HG03342 (cell line): ENCODE measurements around the gene LRPAP1.
"Not testable (repeated sequence)": the region's sequence is repeated elsewhere in the genome, so short reads cannot be mapped to it uniquely, and the experiment has no call there.

Experiments used
- ATAC-seq: cut with Tn5 transposase; IDR thresholded peaks from one replicate; pipeline ENCODE4 v1.9.1; 2021; ENCODE audit warnings: mild to moderate bottlenecking, moderate library complexity; ENCODE audit not compliant: unreplicated experiment

Gene LRPAP1, protein sequence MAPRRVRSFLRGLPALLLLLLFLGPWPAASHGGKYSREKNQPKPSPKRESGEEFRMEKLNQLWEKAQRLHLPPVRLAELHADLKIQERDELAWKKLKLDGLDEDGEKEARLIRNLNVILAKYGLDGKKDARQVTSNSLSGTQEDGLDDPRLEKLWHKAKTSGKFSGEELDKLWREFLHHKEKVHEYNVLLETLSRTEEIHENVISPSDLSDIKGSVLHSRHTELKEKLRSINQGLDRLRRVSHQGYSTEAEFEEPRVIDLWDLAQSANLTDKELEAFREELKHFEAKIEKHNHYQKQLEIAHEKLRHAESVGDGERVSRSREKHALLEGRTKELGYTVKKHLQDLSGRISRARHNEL

DNA sequence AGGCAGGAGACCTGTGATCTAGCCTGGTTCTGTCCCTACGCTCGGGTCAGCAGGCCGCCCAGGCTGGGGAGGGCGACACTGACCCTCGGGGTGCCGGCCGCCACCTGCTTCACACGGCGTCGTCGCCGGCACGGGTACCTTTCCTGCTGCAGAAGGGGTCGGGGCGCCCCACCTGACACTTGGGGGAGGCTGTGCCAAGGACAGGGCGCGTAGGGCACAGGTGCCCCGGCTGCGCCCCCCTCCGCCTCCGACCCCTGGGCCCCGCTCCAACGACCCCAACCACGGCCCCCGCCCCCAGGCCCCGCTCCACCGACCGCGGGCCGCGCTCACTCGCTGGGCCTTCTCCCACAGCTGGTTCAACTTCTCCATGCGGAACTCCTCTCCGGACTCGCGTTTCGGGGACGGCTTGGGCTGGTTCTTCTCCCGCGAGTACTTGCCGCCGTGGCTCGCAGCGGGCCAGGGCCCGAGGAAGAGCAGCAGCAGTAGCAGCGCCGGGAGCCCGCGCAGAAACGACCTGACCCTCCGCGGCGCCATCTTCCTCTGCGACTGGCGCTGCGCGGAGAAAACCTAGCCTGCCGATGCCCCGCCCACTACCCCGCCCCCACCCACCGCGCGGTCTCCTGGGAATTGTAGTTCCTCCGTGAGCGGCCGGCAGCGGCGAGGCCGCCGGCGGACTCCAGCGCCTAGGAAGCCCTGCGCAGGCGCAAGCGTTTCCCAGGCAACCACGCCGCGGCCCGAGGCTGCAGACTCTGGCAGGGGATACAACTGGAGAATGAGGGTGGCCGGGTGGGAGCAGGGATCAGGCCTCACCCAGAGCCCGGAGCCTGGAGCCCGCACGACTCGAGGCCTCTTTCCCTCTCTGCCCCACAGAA lies at the start of gene LRPAP1:
Gene LRPAP1, minus strand, starts transcription at position 544 of the 872 bp plus-strand sequence. Its CDS starts 10 bp downstream, at position 534.
- ATAC-seq = peak; percentile 88

DNA sequence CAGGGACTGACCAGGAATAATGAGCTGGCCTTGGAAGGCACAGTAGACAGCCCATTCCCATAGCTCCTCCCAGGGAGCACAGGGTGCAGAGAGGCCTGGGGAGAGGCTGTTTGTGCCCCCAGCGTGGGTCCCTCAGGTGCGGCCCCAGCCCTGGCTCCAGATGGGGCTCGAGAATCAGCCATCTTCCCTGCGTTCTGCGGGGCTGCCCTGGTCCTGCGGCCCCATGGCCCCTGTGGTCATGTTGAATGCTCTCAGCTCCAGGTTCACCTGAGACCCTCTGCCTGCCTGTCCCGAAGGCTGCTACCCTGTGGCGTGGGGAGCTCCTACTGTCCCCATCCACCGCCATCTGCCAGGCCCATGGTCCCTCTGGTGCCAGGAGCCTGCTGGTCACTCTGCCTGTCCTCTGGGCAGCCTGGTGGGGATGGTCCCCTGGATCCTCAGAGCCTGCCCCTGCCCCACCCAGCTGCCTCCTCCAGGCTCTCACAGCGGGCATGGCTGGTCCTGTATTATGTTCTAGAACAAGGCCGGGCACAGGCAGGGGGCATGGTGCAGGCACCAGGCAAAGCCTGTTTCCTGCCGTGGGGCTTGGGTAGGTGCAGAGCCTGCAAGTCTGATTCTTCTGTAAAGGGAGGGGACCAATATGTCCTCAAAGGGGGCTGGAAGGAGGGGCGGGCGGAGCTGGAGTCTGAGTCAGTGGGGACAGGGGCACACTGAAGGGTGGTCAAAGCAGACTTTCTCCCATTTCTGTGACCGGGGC lies 49.3 kb upstream of the LRPAP1 start:
- not testable (repeated sequence) for ATAC-seq

DNA sequence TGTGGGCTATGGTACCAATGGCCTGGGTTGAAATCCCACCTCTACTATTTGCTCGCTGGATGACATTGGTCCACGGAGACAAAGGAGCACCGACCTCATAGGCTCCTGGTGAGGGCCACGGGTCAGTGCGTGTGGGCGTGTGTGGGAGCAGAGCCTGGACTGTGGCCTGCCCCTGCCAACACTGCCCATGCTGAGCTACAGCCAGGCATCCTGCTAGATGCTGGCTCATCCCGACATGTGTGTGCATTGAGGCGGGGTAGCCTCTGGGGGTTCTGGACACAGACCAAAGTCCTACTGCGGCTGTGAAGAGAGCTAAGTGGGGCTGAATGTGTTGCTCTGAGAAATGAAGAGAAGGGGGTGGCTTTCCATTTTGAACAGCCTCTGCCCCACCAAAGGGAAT lies 48.6 kb upstream of the LRPAP1 start:
- ATAC-seq = not testable (repeated sequence)

DNA sequence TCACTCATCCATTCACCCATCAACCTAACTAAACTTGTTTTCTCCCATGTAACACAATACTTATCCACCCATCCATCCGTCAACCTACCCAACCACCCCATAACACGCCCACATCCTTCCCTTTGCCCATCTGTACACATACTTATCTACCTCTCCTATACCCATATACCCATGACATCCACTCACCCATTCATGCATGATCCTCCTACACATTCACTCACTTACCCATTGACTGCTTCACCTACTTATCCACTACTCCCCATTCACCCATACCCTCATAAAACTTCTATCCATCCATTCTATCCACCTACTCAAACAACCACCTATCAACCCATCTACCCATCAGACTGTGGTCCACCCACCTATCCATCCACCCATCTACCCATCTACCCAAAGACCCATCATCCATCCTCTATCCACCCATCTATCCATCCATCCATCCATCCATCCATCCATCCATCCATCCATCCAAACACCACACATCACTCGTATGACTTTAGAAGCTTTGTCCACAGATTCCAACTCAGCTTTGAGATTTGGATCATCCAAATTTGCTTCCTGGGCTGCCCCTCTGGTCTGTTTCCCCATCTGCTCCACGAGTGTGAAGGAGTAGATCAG lies 46.4 kb upstream of the LRPAP1 start:
- ATAC-seq = not testable (repeated sequence)

DNA sequence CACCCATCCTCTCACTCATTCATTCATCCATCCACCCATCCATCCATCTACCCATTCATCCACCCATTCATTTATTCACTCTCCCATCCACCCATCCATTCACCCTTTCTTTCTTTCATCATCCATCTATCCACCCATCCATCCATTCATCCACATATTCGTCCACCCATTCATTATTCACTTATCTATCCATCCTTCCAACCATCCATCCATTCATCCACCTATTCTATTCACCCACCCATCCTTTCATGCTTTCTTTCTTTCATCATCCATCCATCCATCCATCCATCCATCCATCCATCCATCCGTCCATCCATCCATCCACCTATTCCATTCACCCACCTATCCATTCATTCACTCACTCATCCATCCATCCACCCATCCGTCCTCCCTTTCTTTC lies 45.8 kb upstream of the LRPAP1 start:
- not testable (repeated sequence) for ATAC-seq

DNA sequence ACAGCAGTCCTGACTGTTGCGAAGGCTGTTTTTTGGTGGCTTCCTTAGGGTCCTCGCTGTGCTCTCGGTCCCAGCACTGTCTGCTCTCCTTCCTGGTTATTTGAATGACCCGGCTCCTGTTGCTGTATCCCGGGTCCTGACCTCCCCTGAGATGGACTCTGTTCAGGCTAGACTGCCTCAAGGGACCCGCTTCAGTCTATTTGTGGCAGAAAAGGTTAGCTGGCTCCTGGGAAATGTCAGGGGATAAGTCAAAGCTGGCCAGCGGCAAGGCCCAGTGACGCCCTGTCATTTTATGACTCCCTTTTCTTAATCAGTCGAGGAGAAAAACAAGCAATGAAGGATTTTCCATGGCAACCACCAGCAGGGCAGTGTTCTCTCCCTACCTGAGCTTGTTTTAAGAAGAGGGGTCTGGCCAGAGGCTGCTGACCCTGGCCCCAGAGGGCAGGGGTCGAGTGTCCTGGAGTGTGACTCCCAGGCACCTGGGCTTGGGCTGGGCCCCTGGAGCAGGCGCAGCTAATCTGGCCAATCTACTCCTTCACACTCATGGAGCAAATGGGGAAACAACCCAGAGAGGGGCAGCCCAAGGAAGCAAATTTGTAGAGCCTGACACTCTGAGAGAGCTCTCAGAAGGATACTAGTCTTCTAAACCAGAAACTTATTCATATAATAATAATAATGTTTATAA lies 45.1 kb upstream of the LRPAP1 start:
- not testable (repeated sequence) for ATAC-seq

DNA sequence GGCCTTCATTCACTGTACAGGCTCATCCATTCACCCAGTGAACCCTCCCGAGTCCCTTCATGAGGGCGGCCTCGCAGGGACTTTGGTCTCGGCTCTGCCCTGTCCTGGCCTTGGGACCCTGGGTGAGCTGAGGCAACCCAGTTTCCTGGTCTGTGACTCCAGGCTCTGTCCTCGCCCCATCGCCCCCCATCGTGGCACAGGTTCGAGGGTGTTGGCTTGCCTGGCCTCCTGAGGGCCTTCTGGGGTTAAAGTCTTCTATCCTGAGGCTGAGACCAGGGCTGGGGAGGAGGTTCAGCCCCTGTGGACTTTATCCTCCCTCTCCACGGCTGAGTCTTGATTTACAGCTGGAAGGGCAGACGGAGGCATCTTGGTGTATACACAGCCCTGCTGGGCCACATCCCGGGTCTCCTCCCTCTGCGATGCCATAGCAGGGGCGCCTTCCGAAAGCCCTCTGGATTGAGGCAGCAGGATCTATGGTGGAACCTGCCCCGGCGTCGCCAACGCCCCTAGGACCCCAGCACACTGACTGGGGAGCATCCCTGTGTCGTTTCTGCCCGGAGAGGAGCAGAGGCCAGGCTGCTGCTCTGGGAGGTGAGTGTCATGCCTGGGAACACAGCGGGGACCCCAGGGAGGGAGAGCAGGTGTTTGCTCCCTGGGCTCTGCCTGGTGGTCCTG lies 44.4 kb upstream of the LRPAP1 start:
- not testable (repeated sequence) for ATAC-seq

DNA sequence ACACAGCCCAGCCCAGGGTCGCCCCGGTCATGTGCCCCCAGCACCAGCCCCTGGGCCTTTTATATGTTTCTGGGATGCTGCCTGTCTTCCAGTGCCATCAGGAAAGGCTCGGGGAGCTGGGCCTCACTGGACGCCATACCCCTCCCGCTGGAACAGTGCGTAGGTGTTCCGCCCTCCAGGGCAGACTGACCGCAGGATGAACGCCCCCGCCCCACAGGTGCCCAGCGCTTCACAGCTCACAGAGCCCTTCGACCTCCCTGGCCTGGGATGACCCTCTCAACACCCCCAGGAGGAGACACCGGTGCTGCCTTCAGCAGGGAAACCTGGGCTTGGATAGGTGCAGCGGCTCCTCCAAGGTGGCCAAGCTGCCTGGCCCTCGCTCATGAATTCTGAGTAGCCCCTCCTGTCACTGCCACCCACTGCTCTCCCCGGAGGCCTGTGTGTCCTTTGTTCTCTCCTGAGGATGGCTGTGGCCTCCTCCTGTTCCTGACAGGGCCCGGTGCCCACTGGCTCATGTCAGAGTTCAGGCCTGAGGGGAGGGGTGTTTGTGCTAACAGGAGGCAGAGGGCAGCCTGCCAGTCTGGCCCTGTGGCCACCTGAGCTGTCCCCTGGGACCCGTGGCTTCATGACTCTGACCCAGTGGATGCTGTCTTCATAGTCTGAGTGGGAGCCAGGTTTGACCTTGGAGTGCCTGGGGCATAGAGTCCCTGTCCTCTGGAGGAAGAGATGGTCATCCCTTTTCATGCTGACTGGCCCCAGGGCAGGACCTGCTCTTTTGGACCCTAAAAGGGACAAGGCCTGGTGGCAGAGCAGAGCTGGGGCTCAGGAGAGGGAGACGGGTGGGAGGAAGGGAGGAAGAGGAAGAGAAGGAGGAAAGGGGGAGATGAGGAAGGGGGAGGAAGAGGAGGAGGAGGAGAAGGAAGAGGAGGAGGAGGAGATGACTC lies 43.5 kb upstream of the LRPAP1 start:
- not testable (repeated sequence) for ATAC-seq

DNA sequence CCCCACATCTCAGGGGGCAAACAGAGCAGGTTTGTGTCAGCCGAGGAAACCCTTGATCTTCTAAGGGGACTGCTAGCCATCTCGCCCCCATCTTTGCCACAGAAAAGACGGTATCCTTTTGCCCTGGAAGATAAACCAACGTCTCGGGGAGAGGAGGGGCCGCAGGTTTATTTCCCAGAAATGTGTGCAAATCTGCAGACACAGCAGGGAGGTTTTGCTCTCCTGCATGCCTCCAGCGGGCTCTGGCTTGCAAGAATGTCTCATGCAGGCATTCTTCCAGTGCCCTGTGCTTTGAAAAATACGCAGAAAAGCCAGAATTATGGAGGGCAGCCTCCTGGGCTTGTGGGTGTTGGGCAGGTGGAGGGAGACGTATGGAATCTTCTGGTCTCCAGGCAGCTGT lies 42.6 kb upstream of the LRPAP1 start:
- ATAC-seq = not testable (repeated sequence)

DNA sequence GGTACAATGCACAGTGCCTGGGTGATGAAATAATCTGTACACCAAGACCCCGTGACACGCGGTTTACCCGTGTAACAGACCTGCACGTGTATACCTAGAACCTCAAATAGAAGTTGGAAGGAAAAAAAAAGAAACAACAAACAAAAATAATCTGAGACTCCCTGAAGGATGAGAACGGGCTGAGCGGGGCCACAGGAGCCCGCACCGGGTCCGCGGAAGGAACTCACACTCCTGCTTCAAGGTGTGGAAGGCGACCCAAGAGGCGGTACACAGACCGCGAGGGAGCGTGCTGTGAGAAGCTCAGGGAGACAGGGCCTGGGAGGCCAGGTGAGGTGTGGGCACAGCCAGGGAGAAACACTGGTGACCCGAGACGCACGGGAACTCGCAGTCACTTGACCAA lies 42.1 kb upstream of the LRPAP1 start:
- ATAC-seq = not testable (repeated sequence)

DNA sequence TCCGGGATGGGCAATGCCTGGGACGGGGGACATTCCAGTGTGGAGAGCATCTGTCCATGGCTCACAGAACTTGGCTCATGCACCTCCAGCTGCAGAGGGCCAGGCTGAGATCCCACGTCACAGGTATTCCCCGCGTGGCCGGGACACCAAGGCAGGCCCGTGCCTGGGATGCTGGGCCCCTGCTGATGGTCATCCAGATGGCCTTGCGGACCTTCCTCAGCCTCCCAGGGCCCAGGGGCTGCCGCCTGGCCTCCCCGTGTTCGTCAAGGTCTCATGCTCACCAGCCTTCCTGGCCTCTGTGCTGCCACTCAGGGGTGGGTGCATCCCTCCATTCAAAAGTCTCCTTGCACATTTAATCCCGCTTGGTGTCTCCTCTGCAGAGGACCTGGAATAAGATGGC lies 40.9 kb upstream of the LRPAP1 start:
- no peak for ATAC-seq

DNA sequence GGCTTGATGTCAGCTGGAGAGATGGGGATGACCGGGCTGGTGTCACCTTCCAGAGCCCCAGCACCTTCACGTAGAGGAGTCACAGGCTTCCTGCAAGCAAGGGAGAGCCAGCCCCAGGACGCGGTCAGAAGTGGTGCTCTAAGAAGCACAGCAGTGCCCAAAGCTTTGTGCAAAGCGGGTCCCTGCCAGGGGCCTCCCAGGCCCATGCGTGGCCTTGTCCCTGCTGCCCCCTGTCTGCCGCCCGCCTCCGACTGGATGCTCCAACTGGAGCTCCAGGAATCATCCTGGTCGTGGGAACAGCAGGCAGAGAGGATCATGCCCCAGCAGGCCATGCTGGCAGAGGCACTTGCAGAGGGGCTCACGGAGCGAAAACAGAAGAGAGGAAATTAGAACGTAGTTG lies 40.1 kb upstream of the LRPAP1 start:
- no peak for ATAC-seq

DNA sequence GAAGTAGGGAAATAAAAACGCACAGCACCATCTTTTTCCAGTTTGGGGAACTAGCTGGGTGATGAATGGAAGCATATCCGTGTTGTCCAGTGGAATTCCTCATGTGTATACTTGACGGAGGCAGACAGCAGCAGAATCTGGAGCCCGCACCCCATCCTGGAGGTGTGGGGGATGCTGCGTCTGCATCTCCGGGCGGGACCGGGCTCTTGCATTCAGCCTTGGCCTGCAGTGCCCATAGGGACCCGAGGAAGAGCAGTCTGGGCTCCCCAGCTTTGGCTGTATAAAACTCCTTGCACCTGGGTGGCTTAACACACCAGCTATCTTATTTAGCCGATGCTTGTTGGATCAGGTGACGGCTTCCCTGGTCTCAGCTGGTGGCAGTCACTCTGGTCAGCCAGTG lies 39.7 kb upstream of the LRPAP1 start:
- no peak for ATAC-seq

DNA sequence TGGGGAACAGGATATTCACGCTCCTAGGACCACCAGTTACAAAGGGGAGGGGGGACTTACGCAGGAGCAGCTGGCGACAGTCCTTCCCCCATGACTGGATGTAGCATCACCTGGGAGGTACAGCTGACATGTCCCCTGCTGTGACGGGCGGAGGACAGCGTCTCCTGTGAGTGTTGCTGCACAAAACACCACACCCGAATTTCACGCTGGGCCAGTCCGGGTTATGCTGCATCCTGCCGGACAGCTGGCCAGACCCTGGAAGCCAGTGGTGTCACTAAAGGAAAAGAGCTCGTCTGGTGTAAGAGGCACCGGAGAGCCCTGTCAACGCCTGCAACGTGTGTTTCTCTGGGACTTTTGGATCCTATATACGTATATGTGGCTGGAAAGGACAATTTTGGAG lies 38.7 kb upstream of the LRPAP1 start:
- not testable (repeated sequence) for ATAC-seq

DNA sequence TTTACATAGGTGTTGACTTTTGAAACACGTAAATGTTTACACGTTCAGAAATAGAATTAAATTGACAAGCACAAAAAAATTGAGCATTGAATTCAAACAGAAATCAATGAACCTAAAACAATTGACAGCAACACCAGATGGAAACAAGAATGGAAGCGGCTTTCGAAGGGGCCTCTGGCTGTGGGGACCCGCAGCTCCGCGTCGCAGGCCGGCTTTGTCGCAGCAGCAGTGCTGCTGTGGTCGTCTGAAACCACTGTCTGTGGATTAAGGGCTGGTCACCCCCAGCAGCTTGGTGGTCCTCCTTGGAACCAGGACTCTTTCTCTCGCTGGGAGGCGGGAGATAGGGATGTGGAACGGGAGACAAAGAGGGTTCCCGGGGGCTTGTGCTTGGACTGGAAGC lies 37.4 kb upstream of the LRPAP1 start:
- not testable (repeated sequence) for ATAC-seq

DNA sequence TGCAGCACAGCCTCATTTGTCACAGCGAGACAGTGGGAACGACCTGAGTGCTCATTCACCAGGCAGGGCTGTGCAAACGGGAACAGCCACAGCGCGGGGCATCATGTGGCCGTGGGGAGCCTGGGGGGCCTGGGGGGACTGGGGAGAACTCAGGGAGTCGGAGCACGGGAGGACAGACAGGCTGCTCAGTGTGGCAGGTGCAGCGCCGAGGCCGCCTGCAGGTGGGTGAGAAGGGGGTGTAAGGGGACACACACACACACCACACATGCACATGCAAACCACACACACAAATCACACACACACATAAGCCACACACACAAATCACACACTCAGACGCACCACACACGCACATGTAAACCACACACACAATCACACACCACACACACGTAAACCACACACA lies 34.5 kb upstream of the LRPAP1 start:
- not testable (repeated sequence) for ATAC-seq

DNA sequence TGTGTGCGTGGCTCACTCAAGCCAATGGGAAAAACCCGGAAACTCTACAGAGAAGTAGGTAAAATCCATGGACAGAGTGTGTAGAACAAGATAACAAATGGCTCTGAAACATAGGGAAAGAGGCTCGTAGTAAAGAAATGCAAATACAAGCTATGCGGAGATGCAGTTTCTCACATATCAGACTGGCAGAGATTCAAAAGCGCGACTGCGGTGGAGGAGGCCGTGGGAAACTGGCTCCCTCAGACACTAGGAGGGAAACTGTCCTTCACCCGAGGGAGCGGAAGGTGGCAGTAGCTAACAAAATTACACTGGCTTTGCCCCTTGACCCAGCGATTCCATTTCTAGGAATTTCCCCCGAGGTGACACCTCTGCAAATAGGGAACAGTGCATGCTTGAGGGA lies 34.1 kb upstream of the LRPAP1 start:
- ATAC-seq = not testable (repeated sequence)

DNA sequence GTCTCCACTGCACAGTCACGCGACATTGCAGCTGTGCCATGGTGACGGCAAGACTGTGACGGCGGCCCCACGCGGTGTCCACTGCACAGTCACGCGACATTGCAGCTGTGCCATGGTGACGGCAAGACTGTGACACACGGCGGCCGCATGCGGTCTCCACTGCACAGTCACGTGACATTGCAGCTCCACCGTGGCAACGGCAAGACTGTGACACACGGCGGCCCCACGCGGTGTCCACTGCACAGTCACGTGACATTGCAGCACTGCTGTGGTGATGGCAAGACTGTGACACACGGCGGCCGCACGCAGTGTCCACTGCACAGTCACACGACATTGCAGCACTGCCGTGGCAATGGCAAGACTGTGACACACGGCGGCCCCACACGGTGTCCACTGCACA lies 32.7 kb upstream of the LRPAP1 start:
- ATAC-seq = not testable (repeated sequence)
